Thoracic aorta (tissue), 2 donors: ENCODE data around the gene ADGRG1. TPM values are rescaled to one million over a fixed set of nuclear protein-coding genes. Genes with fewer than 3 reads are reported as not detected.
A peak's percentile ranks its signal among the peaks of the same experiment; 100 is the strongest.

Source experiments
- ATAC-seq: fragments of 150-250 bp; one replicate; pipeline ENCODE4 v1.8.0; 2017; ENCODE audit warnings: low read depth; ENCODE audit not compliant: insufficient number of reproducible peaks, low FRiP score
- DNase-seq: peaks from one replicate; pipeline ENCODE4 v3.0.0-alpha.2; 2020; ENCODE audit warnings: low spot score
- H3K27ac ChIP-seq, 2 donors: fragments of 200-600 bp; sonication (generic); 1 replicate in 1 of 2; 2 replicates in 1 of 2; pipeline ENCODE4 v1.5.1; 2016; ENCODE audit warnings: mild to moderate bottlenecking in 2 of 2, moderate library complexity in 2 of 2
- H3K27me3 ChIP-seq: fragments of 200-600 bp; sonication (generic); replicated peaks from 2 replicates; pipeline ENCODE4 v1.6.0; 2016; ENCODE audit warnings: mild to moderate bottlenecking; ENCODE audit not compliant: insufficient read depth
- H3K36me3 ChIP-seq: fragments of 200-600 bp; sonication (generic); one replicate; pipeline ENCODE4 v1.5.1; 2016
- H3K4me1 ChIP-seq, 2 donors: fragments of 200-600 bp; sonication (generic); 1 replicate in 1 of 2; 2 replicates in 1 of 2; pipeline versions ENCODE4 v1.5.1 to v1.6.0; 2016; ENCODE audit warnings: low read depth in 2 of 2, mild to moderate bottlenecking in 1 of 2; ENCODE audit not compliant: control insufficient read depth in 1 of 2
- H3K4me3 ChIP-seq: fragments of 200-600 bp; sonication (generic); 2 replicates; pipeline ENCODE4 v1.5.1; 2016; ENCODE audit warnings: mild to moderate bottlenecking
- H3K9me3 ChIP-seq: fragments of 200-600 bp; sonication (generic); 2 replicates; pipeline ENCODE4 v1.5.1; 2016
- total RNA-seq, 2 donors: library from RNA; depleted of rRNA; stranded (reverse); fragments of >200 nt; gene quantifications; one replicate each; pipeline versions ENCODE4 v1.1.0 to v1.2.3, GENCODE V29; 2016
- TF ChIP-seq, protein P1 (sequence below): fragments of 200-600 bp; sonication (generic); IDR thresholded peaks from one replicate; pipeline ENCODE4 v1.5.1; 2019; ENCODE audit warnings: antibody characterized with exemption

ADGRG1 gene
- total RNA-seq, 2 donors from 2014 or later: 5.4 to 79.1 TPM

DNA sequence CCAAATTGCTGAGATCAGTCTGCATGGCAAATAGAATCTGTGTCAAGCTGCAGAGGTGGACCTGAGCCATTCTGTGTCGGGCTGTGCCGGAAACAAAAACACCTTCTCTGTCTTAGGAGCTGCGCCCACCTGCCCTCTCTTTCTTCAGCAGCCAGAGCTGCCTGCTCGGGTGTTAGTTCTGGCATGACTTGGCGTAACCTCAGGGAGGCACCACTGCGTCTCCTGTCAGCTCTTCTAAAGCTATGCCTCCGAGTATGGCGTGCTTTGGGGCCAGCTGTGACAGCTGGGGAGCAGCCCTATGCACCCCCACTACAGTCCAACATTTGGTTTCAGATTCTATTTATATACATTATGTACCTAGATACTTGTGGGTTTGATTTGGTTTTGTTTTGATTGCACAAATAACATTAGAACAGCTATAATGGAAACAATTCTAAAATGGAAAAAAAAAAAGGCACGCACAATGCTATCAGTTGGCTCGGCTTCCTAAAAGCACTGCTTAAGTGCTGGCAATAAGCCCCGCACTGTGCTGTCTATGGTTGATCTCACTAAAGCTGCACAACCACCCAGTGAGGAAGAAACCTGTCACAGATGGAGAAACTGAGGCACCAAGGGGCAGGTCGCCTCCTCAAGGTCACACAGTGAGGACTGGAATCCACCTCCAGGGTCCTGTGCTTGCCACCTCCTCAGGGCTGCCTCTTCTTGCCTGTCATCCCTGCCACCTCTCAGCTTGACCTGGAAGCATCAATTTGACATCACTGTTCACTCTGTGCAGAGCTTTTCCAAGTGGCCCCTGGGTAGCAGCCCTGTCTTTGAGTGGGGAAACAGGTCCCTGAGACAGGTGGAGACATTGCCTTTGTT is 18.7 kb upstream of the ADGRG1 start:
- ATAC-seq (no peak), DNase-seq (no peak)
- no peaks in the 10 kb centered on the region for H3K27me3 ChIP-seq
- no peak overlapping the region for H3K27ac ChIP-seq
- no peaks in the 10 kb centered on the region for H3K36me3 ChIP-seq
- H3K4me1 ChIP-seq: peaks cover 0 to 6% of the 10 kb centered on the region in 2 donors
- TF ChIP-seq, protein P1, sequence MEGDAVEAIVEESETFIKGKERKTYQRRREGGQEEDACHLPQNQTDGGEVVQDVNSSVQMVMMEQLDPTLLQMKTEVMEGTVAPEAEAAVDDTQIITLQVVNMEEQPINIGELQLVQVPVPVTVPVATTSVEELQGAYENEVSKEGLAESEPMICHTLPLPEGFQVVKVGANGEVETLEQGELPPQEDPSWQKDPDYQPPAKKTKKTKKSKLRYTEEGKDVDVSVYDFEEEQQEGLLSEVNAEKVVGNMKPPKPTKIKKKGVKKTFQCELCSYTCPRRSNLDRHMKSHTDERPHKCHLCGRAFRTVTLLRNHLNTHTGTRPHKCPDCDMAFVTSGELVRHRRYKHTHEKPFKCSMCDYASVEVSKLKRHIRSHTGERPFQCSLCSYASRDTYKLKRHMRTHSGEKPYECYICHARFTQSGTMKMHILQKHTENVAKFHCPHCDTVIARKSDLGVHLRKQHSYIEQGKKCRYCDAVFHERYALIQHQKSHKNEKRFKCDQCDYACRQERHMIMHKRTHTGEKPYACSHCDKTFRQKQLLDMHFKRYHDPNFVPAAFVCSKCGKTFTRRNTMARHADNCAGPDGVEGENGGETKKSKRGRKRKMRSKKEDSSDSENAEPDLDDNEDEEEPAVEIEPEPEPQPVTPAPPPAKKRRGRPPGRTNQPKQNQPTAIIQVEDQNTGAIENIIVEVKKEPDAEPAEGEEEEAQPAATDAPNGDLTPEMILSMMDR: no peak
- no peaks in the 10 kb centered on the region for H3K9me3 ChIP-seq
- H3K4me3 ChIP-seq: peak overlapping the region; percentile 5

DNA sequence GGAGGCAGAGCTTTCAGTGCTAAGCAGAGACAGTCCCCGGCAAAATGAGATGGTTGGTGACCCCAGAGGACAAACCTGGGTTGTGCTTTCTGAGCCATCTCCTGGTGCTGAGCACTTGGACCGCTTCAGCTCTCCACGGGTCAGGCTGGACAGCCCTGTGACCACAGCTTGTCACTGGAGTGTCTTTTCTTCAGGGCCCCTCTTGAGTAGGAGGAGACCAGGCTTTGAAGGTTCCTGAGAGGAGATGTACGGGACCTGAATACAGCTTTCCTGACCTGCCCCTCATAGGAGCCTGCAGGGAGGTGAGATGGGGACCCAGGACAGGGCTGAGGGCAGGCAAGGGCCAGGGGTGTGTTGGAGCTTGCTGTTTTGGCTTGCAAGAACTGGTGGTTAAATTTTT is 17.8 kb upstream of the ADGRG1 start:
- ATAC-seq: no peak
- no peak for DNase-seq
- TF ChIP-seq, protein P1: no peak
- H3K9me3 ChIP-seq: no peaks in the 10 kb centered on the region
- peaks cover 0 to 6% of the 10 kb centered on the region in 2 donors for H3K4me1 ChIP-seq
- H3K27me3 ChIP-seq: no peaks in the 10 kb centered on the region
- no peak overlapping the region for H3K27ac ChIP-seq
- no peaks in the 10 kb centered on the region for H3K36me3 ChIP-seq
- H3K4me3 ChIP-seq: no peak overlapping the region

DNA sequence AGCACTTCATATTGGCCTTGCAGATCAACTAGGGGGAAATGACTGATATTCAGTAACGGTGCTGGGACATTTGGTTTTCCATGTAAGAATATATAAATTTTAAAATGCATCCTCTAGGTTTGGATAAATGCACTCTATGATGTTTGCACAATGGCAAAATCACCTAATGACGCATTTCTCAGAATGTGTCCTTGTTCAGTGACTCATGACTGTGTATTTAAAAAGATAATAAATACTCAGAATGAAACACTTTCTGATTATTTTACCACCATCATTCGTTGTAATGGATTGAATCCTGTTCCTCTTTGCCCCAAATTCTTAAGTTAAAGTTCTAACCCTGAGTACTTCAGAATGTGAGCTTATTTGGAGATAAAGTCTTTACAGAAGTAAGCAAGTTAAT is 17.2 kb upstream of the ADGRG1 start:
- TF ChIP-seq, protein P1: no peak
- no peak overlapping the region for H3K4me3 ChIP-seq
- H3K27ac ChIP-seq: no peak overlapping the region
- peaks cover 0 to 6% of the 10 kb centered on the region in 2 donors for H3K4me1 ChIP-seq
- no peaks in the 10 kb centered on the region for H3K27me3 ChIP-seq
- H3K36me3 ChIP-seq: no peaks in the 10 kb centered on the region
- ATAC-seq: no peak
- H3K9me3 ChIP-seq: no peaks in the 10 kb centered on the region
- no peak for DNase-seq

DNA sequence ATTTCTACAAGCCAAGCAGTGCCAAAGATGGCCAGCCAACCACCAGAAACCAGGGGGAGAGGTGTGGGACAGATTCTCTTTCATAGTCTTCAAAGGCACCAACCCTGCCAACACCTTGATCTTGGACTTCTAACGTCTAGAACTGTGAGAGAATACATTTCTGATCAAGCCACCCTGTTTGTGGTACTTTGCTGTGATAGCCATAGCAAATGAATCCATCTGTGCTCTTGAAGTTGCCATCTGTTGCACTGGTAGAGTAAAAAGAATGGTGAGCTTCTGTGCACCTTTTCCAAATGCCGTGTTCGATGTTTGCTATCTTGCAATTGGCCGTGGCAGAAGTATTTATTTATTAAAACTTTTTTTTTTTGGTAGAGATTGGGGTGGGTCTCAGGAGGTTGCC is 16.7 kb upstream of the ADGRG1 start:
- Histone ChIP-seq H3K4me3 (no peak overlapping the region), H3K4me1 (peaks cover 0 to 6% of the 10 kb centered on the region in 2 donors), H3K27me3 (no peaks in the 10 kb centered on the region), H3K27ac (no peak overlapping the region), H3K9me3 (no peaks in the 10 kb centered on the region), H3K36me3 (no peaks in the 10 kb centered on the region)
- ATAC-seq (no peak), DNase-seq (no peak)
- TF ChIP-seq, protein P1: no peak

DNA sequence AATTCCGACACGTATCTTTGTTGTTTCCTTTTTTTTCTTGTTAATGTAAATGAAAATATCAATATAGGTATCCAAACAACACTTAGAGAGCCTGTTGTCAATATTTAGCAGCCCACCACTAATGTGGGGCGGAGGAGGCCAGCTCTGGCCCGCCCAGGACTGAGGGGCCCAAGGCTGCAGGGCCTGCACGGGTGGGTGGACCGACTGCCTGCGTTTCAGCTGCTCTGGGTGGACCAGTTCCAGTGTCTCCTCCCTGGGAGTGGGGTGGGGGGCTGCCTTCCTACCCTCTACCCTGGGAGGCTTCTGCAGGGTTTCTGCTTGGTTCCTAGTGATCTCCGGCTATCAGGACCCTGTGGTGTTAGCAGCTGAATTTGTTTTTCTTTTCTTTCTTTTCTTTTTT is 15.9 kb upstream of the ADGRG1 start:
- TF ChIP-seq, protein P1: no peak
- Histone ChIP-seq H3K4me3 (no peak overlapping the region), H3K36me3 (no peaks in the 10 kb centered on the region), H3K27ac (no peak overlapping the region), H3K4me1 (peaks cover 0 to 6% of the 10 kb centered on the region in 2 donors), H3K27me3 (no peaks in the 10 kb centered on the region), H3K9me3 (no peaks in the 10 kb centered on the region)
- no peak for DNase-seq
- no peak for ATAC-seq
